ENCODE measurements around the gene ELK4. TPM values are rescaled to one million over a fixed set of nuclear protein-coding genes. Genes with fewer than 3 reads are reported as not detected.

Gene ELK4
- total and polyA plus RNA-seq, 2 donors (not counting 1 experiment from before 2014, with no cell fraction given): 11.7 to 11.8 TPM

DNA sequence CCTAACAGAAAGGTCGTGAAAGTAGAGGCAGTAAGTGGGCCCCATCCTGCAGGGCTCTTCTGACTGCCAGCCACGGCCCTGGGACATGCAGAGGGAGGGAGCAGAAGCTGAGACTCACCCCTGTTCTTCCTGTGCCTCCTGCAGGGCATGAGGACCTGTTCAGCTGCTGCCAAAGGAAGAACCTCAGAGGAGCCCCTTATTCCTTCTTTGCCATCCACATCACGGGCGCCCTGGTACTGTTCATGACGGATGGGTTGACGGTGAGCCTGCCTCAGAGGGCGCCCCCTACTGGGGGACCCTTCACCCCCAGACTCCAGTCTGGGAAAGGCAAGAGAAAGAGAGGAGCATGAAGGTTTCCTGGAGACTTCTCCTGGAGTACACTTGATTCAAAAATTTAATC lies 47.1 kb downstream of the ELK4 start:
- Histone ChIP-seq H3K9ac (ENCODE audit: insufficient read depth, low read length) (no peak overlapping the region), H2AFZ (ENCODE audit: low read length) (no peak overlapping the region), H3K79me2 (ENCODE audit: control insufficient read depth, insufficient read depth, low read length) (no peaks in the 10 kb centered on the region), H3K36me3 (ENCODE audit: control insufficient read depth, insufficient read depth, low read length) (no peaks in the 10 kb centered on the region), H3K27ac (ENCODE audit: insufficient read depth, low read length) (no peak overlapping the region), H3K4me3 (replicated peaks in 1 of 4; ENCODE audit: control extremely low read depth in 1 of 4, insufficient read depth in 1 of 4, low read depth in 3 of 4, low read length in 4 of 4) (no peak overlapping the region), H3K27me3 (ENCODE audit: control insufficient read depth, insufficient read depth, low read length) (peaks cover 18% of the 10 kb centered on the region), H3K4me2 (ENCODE audit: extremely low read depth, insufficient read depth, low read length) (no peak overlapping the region), H4K20me1 (ENCODE audit: control insufficient read depth, extremely low read depth, insufficient read depth, low read length) (no peaks in the 10 kb centered on the region), H3K9me3 (ENCODE audit: control insufficient read depth, insufficient read depth, low read depth, low read length) (no peaks in the 10 kb centered on the region), H3K4me1 (ENCODE audit: control insufficient read depth, extremely low read depth, insufficient read depth, low read length) (no peaks in the 10 kb centered on the region)
- no peak for DNase-seq (ENCODE audit: low read depth in 2 of 2)
- TF ChIP-seq, protein P1, sequence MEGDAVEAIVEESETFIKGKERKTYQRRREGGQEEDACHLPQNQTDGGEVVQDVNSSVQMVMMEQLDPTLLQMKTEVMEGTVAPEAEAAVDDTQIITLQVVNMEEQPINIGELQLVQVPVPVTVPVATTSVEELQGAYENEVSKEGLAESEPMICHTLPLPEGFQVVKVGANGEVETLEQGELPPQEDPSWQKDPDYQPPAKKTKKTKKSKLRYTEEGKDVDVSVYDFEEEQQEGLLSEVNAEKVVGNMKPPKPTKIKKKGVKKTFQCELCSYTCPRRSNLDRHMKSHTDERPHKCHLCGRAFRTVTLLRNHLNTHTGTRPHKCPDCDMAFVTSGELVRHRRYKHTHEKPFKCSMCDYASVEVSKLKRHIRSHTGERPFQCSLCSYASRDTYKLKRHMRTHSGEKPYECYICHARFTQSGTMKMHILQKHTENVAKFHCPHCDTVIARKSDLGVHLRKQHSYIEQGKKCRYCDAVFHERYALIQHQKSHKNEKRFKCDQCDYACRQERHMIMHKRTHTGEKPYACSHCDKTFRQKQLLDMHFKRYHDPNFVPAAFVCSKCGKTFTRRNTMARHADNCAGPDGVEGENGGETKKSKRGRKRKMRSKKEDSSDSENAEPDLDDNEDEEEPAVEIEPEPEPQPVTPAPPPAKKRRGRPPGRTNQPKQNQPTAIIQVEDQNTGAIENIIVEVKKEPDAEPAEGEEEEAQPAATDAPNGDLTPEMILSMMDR (conservative IDR thresholded peaks at IDR 0.05 in 1 of 2, IDR thresholded peaks at IDR 0.05 in 1 of 2; ENCODE audit: low read depth in 1 of 2, low read length in 2 of 2): peak in 1 of 2 donors; percentile 24
- no peak for TF ChIP-seq EZH2 (IDR thresholded peaks at IDR 0.05; ENCODE audit: low read length, missing control alignments)

DNA sequence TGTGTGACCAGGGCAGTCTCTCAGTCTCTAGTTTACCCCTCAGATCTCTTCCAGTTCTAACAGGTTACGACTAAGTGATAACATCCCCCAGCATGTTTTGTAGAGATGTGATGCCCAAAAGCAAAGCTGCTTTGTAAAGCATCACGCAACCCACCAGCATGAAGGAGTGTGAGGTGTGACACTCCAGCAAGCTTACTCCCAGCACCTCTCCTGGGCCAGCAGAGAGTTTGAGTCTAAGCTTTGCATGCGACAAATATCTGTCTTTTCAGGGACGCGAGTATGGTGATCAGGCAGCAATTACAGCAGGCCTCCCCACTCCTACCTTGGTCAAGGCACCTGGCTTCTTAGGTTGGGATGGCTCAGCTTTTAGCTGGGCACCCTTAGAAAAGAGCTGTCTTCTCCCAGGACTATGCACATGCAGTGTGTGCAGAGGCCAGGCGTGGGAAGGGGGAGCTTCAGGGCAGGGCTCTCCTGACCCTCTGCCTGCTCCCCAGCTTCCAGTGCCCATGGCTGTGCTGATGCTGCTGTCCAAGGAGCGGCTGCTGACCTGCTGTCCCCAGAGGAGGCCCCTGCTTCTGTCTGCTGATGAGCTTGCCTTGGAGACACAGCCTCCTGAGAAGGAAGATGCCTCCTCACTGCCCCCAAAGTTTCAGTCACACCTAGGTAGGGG lies 48.2 kb downstream of the ELK4 start:
- Histone ChIP-seq H3K4me1 (ENCODE audit: control insufficient read depth, extremely low read depth, insufficient read depth, low read length) (no peaks in the 10 kb centered on the region), H2AFZ (ENCODE audit: low read length) (no peak overlapping the region), H3K9me3 (ENCODE audit: control insufficient read depth, insufficient read depth, low read depth, low read length) (no peaks in the 10 kb centered on the region), H3K4me3 (replicated peaks in 1 of 4; ENCODE audit: control extremely low read depth in 1 of 4, insufficient read depth in 1 of 4, low read depth in 3 of 4, low read length in 4 of 4) (no peak overlapping the region), H3K36me3 (ENCODE audit: control insufficient read depth, insufficient read depth, low read length) (no peaks in the 10 kb centered on the region), H3K27ac (ENCODE audit: insufficient read depth, low read length) (no peak overlapping the region), H3K27me3 (ENCODE audit: control insufficient read depth, insufficient read depth, low read length) (peaks cover 22% of the 10 kb centered on the region), H3K79me2 (ENCODE audit: control insufficient read depth, insufficient read depth, low read length) (no peaks in the 10 kb centered on the region), H3K9ac (ENCODE audit: insufficient read depth, low read length) (no peak overlapping the region), H4K20me1 (ENCODE audit: control insufficient read depth, extremely low read depth, insufficient read depth, low read length) (no peaks in the 10 kb centered on the region), H3K4me2 (ENCODE audit: extremely low read depth, insufficient read depth, low read length) (no peak overlapping the region)
- DNase-seq (ENCODE audit: low read depth in 2 of 2): no peak
- no peak for TF ChIP-seq EZH2 (IDR thresholded peaks at IDR 0.05; ENCODE audit: low read length, missing control alignments)
- TF ChIP-seq, protein P1 (conservative IDR thresholded peaks at IDR 0.05 in 1 of 2, IDR thresholded peaks at IDR 0.05 in 1 of 2; ENCODE audit: low read depth in 1 of 2, low read length in 2 of 2): no peak

DNA sequence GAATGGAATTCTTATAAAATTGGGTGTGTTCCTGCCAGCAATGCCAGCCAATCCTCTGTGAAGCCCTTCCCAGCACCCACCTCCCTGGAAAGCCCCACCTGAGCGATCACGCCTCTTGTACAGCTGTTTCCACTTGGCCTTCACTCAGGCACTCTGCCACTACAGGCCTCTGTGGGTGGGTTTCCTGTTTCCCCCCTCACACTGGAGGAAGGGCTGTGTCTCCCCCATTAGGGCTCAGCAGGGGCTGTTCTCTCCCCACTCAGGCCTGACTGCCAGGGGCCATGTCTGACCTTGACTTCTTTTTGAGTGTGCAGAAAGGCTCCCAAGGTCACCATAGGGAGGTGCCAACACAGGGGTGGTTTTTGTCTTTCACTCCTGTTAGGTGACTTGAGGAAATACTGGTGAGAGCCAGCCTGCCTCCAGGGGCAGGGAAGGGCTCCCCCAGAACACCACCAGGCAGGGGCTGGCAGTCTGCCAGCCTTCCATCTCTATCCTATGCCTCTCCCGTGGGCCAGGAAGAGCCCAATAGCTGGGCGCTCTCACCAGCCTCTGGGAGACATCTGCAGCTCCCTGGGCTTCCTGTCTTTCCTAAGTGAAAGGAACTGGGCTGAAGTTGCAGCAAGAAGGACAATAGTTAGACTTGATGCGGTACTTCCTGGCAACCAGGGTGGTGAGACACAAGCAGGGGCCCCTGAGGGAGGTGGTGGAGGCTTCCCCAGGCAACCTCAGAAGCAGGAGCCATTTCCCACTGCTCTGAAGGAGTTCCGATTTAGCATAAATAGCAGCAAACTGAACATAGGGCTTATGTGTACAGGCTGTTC lies 49.1 kb downstream of the ELK4 start:
- Histone ChIP-seq H4K20me1 (ENCODE audit: control insufficient read depth, extremely low read depth, insufficient read depth, low read length) (no peaks in the 10 kb centered on the region), H3K27ac (ENCODE audit: insufficient read depth, low read length) (no peak overlapping the region), H3K79me2 (ENCODE audit: control insufficient read depth, insufficient read depth, low read length) (no peaks in the 10 kb centered on the region), H3K9me3 (ENCODE audit: control insufficient read depth, insufficient read depth, low read depth, low read length) (no peaks in the 10 kb centered on the region), H3K36me3 (ENCODE audit: control insufficient read depth, insufficient read depth, low read length) (no peaks in the 10 kb centered on the region), H3K27me3 (ENCODE audit: control insufficient read depth, insufficient read depth, low read length) (peaks cover 23% of the 10 kb centered on the region), H3K4me1 (ENCODE audit: control insufficient read depth, extremely low read depth, insufficient read depth, low read length) (no peaks in the 10 kb centered on the region), H3K9ac (ENCODE audit: insufficient read depth, low read length) (no peak overlapping the region), H3K4me3 (replicated peaks in 1 of 4; ENCODE audit: control extremely low read depth in 1 of 4, insufficient read depth in 1 of 4, low read depth in 3 of 4, low read length in 4 of 4) (no peak overlapping the region), H2AFZ (ENCODE audit: low read length) (no peak overlapping the region), H3K4me2 (ENCODE audit: extremely low read depth, insufficient read depth, low read length) (no peak overlapping the region)
- DNase-seq (ENCODE audit: low read depth in 2 of 2): no peak
- TF ChIP-seq, protein P1 (conservative IDR thresholded peaks at IDR 0.05 in 1 of 2, IDR thresholded peaks at IDR 0.05 in 1 of 2; ENCODE audit: low read depth in 1 of 2, low read length in 2 of 2): no peak
- TF ChIP-seq EZH2 (IDR thresholded peaks at IDR 0.05; ENCODE audit: low read length, missing control alignments): no peak
